IMR-90 (cell line): ENCODE data around the gene THOP1.

Source experiments
- BHLHE40 ChIP-seq: fragments of 150-350 bp; IDR thresholded peaks from 2 replicates; pipeline ENCODE4 v1.6.1; 2016; ENCODE audit warnings: mild to moderate bottlenecking, low read depth, low read length
- CEBPB ChIP-seq: IDR thresholded peaks from 2 replicates; pipeline ENCODE4 v1.6.1; 2012; ENCODE audit warnings: low read depth, low read length, improper control_type of control experiment
- CTCF ChIP-seq: conservative IDR thresholded peaks from 2 replicates; pipeline ENCODE4 v1.5.1; 2012; ENCODE audit warnings: mild to moderate bottlenecking, low read depth, low read length, improper control_type of control experiment
- FOS ChIP-seq: fragments of 150-350 bp; IDR thresholded peaks from 2 replicates; pipeline ENCODE4 v1.6.1; 2016; ENCODE audit warnings: low read depth, low read length
- MAFK ChIP-seq: IDR thresholded peaks from 2 replicates; pipeline ENCODE4 v1.6.1; 2012; ENCODE audit warnings: low read depth, low read length, improper control_type of control experiment
- MAZ ChIP-seq: IDR thresholded peaks from 2 replicates; pipeline ENCODE4 v1.6.1; 2012; ENCODE audit warnings: low read depth, mild to moderate bottlenecking, low read length, improper control_type of control experiment, moderate library complexity, borderline replicate concordance
- MXI1 ChIP-seq: IDR thresholded peaks from 2 replicates; pipeline ENCODE4 v1.6.1; 2012; ENCODE audit warnings: low read depth, mild to moderate bottlenecking, low read length, moderate library complexity, borderline replicate concordance
- NFE2L2 ChIP-seq: fragments of 150-350 bp; IDR thresholded peaks from 2 replicates; pipeline ENCODE4 v1.6.1; 2016; ENCODE audit warnings: low read depth, mild to moderate bottlenecking, low read length
- POLR2A ChIP-seq: IDR thresholded peaks from 2 replicates; pipeline ENCODE4 v1.6.1; 2012; ENCODE audit warnings: mild to moderate bottlenecking, low read depth, low read length
- RAD21 ChIP-seq: IDR thresholded peaks from 2 replicates; pipeline ENCODE4 v1.6.1; 2012; ENCODE audit warnings: low read length, improper control_type of control experiment
- RFX5 ChIP-seq: IDR thresholded peaks from 2 replicates; pipeline ENCODE4 v1.8.0; 2012; ENCODE audit warnings: low read depth, mild to moderate bottlenecking, low read length, moderate library complexity
- SMC3 ChIP-seq: fragments of 150-350 bp; IDR thresholded peaks from 2 replicates; pipeline ENCODE4 v1.6.1; 2016; ENCODE audit warnings: low read depth, mild to moderate bottlenecking, antibody characterized with exemption, low read length, moderate library complexity
- USF2 ChIP-seq: fragments of 150-350 bp; IDR thresholded peaks from 2 replicates; pipeline ENCODE4 v1.6.1; 2017; ENCODE audit warnings: mild to moderate bottlenecking, antibody characterized with exemption, low read length, low read depth
- TF ChIP-seq, protein P1 (sequence below): fragments of 150-350 bp; IDR thresholded peaks from 2 replicates; pipeline ENCODE4 v1.6.1; 2016; ENCODE audit warnings: low read depth, mild to moderate bottlenecking, low read length, moderate library complexity, borderline replicate concordance

DNA sequence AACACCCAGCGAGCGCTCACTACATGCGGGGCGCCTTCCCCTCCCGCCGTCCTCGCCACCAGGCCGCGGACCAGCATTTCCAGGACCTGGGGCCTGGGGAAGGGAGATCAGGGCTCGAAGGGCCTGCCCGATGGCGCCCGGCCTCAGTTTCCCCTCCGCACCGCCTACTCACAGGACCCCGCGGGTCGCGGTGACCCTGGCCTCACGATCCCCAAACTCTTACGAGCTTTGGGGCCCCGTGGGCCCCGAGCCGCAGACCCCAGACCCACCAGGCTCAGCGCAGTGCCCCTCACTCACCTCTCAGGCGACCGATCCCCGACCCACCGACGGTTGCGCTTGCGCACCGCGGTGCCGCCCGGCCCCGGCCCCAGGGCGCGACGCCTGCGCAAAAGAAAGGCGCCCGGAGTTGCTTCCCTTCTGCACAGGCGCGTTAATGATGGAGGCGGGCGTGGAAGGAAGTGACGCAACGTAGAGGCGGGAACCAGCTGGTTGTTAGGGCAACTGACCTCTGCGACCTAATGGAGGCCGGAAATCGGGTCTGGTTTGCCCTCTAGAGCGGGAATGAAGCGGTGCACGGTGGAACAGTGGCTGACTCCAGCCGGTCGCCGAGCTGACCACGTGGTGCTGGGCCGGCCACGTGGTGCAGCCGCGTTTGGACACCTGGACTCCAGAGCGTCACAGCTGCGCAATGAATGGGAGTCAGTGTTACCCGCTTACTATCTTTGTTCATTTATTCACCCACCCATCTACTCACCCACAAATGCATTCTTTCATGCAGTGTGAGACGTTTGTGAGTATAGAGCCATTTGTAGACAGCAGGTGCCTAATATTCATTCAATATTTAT, 2.1 kb upstream of the THOP1 start, which contains the start of gene SGTA:
- peak; percentile 66 for TF ChIP-seq CTCF
- TF ChIP-seq RAD21: no peak
- TF ChIP-seq POLR2A: peak; percentile 73; the same call in 1 of the 2 replicates
- TF ChIP-seq USF2: peak; percentile 100
- no peak for TF ChIP-seq RFX5
- no peak for TF ChIP-seq SMC3
- TF ChIP-seq MXI1: peak; percentile 98
- TF ChIP-seq FOS: peak; percentile 92
- TF ChIP-seq MAFK: no peak
- TF ChIP-seq CEBPB: peak; percentile 98
- TF ChIP-seq BHLHE40: no peak
- TF ChIP-seq, protein P1, sequence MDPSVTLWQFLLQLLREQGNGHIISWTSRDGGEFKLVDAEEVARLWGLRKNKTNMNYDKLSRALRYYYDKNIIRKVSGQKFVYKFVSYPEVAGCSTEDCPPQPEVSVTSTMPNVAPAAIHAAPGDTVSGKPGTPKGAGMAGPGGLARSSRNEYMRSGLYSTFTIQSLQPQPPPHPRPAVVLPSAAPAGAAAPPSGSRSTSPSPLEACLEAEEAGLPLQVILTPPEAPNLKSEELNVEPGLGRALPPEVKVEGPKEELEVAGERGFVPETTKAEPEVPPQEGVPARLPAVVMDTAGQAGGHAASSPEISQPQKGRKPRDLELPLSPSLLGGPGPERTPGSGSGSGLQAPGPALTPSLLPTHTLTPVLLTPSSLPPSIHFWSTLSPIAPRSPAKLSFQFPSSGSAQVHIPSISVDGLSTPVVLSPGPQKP: no peak
- no peak for TF ChIP-seq MAZ
- TF ChIP-seq NFE2L2: no peak
